SK-N-MC (cell line): ENCODE data around the gene ERP27.

Source experiments
- DNase-seq: peaks from one replicate; pipeline ENCODE4 v3.0.0-alpha.2; 2011; ENCODE audit warnings: low read depth, low spot score
- H3K27ac ChIP-seq: fragments of 200-600 bp; sonication (generic); 2 replicates; pipeline ENCODE4 v1.5.1; 2016; ENCODE audit warnings: mixed run types
- H3K36me3 ChIP-seq: fragments of 200-600 bp; sonication (generic); 2 replicates; pipeline ENCODE4 v1.6.1; 2017; ENCODE audit warnings: antibody characterized with exemption, low read length, mixed read lengths; ENCODE audit not compliant: insufficient read depth
- H3K4me3 ChIP-seq: fragments of 200-600 bp; sonication (generic); 2 replicates; pipeline ENCODE4 v1.5.1; 2016
- H3K9ac ChIP-seq: fragments of 200-600 bp; sonication (generic); 2 replicates; pipeline ENCODE4 v1.8.0; 2017; ENCODE audit warnings: mixed run types, mixed read lengths; ENCODE audit not compliant: insufficient read length
- H3K9me3 ChIP-seq: fragments of 200-600 bp; sonication (generic); 2 replicates; pipeline ENCODE4 v1.6.1; 2017; ENCODE audit warnings: low read depth, mild to moderate bottlenecking, antibody characterized with exemption, low read length, moderate library complexity, mixed read lengths
- EZH2 ChIP-seq: fragments of 200-600 bp; sonication (generic); IDR thresholded peaks from one replicate; pipeline ENCODE4 v1.6.1; 2017; ENCODE audit warnings: antibody characterized with exemption
- FOXP2 ChIP-seq: optimal IDR thresholded peaks from 2 replicates; pipeline ENCODE3; 2011; ENCODE audit warnings: mild to moderate bottlenecking, moderate library complexity; ENCODE audit not compliant: insufficient read depth; ENCODE audit errors: extremely low read length, control extremely low read depth
- POLR2AphosphoS5 ChIP-seq: IDR thresholded peaks from 2 replicates; pipeline ENCODE4 v1.6.1; 2012; ENCODE audit warnings: mild to moderate bottlenecking, low read depth, low read length, borderline replicate concordance

ERP27 gene

DNA sequence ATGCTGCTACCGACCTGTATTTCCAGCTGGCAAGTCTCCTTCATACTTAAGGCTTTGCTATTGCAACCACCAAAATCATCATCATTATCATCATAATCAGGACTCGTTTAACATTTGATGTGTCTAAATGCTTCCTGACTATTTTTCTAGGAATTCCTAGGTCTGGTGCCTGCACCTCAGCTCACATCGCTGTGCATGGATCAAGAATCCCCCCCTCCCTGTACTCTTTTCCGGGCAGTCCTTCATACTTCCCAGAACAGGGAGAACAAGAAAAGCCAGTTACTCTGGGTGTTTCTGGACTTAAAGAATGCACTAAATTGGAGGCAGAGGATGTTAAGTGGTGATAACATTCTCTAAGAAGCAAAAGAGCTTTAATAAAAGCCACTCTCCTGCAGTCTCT lies 9.4 kb downstream of the ERP27 start:
- H3K9me3 ChIP-seq: no peaks in the 10 kb centered on the region
- peak overlapping the region; percentile 89 for H3K27ac ChIP-seq
- H3K36me3 ChIP-seq: no peaks in the 10 kb centered on the region
- peak overlapping the region; percentile 47 for H3K9ac ChIP-seq
- TF ChIP-seq FOXP2 (no peak), EZH2 (no peak), POLR2AphosphoS5 (no peak)
- H3K4me3 ChIP-seq: peak overlapping the region; percentile 64
- DNase-seq: no peak

DNA sequence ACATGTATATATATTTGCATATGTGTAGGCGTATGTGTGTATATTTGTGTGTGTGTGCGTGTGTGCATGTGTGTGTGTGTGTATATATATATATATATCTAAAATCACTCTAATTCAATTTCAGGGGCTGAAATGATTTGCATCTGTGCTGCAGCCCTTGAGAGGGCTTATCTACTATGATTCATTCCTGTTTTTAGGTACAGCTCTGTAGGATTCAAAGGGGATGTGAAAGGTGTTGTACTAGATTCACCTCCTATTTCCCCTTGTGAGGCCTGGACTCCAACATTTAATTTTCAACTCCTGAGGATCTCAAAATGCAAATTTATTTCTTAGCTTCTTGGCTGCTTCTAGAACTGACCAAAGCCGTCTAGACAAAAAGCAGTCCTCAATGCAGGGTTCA lies 11.1 kb downstream of the ERP27 start:
- DNase-seq: no peak
- H3K9ac ChIP-seq: no peak overlapping the region
- TF ChIP-seq EZH2: no peak
- TF ChIP-seq FOXP2: no peak
- TF ChIP-seq POLR2AphosphoS5: no peak
- no peaks in the 10 kb centered on the region for H3K9me3 ChIP-seq
- peak overlapping the region; percentile 80 for H3K27ac ChIP-seq
- H3K36me3 ChIP-seq: no peaks in the 10 kb centered on the region
- peak overlapping the region; percentile 34; the same call in 1 of the 2 replicates for H3K4me3 ChIP-seq

DNA sequence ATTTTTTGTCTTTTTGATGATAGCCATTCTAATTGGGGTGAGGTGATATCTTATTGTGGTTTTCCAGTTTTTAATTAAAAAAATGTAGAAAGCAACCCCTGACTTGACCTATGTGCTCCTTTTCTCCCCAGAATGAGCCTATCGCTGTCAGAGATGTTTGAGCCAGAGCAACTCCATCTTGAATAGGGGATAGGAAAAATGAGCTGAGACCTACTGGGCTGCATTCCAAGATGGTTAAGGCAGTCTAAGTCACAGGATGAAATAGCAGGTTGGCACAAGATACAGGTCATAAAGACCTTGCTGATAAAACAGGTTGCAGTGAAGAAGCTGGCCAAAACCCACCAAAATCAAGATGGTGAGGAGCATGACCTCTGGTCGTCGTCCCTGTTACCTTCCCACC lies 13.8 kb downstream of the ERP27 start:
- Histone ChIP-seq H3K4me3 (no peak overlapping the region), H3K9ac (no peak overlapping the region), H3K27ac (no peak overlapping the region), H3K9me3 (no peaks in the 10 kb centered on the region), H3K36me3 (no peaks in the 10 kb centered on the region)
- no peak for DNase-seq
- no peak for TF ChIP-seq POLR2AphosphoS5

DNA sequence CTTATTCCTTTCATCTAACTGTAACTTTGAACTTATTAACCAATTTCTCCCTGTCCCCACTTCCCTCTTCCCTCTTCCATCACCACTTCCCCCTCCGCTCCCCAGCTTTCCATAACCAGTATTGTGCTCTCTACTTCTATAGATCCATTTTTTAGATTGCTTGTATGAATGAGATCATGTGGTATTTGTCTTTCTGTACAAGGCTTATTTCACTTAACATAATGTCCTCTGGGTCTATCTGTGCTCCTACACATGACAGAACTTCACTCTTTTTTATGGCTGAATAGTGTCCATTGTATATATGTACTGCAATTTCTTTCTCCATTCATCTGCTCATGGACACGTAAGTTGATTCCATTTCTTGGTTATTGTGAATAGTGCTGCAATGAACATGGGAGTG lies 14.4 kb downstream of the ERP27 start:
- H3K4me3 ChIP-seq: no peak overlapping the region
- TF ChIP-seq FOXP2 (no peak), EZH2 (no peak), POLR2AphosphoS5 (no peak)
- no peak for DNase-seq
- H3K9ac ChIP-seq: no peak overlapping the region
- H3K36me3 ChIP-seq: no peaks in the 10 kb centered on the region
- H3K9me3 ChIP-seq: no peaks in the 10 kb centered on the region
- no peak overlapping the region for H3K27ac ChIP-seq

DNA sequence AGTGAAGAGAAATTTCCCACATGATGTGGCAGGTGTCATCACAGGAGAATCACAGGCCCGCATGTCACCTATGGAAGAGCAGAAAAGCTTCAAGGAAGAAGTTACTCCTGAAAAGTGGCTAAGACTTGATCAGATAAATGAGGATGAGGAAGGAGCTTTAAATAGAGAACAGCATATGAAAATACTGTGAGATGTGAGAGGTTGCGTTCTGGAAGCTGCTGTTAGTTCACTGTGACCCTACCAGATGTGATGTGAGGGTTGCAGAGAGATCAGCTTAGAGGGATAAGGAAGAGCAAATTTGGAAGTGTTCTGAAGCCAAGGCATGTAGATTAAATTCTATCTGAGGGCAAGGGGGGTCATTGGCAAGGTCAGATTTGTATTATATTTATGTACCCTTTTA lies 17.1 kb downstream of the ERP27 start:
- Histone ChIP-seq H3K27ac (no peak overlapping the region), H3K4me3 (no peak overlapping the region), H3K9me3 (no peaks in the 10 kb centered on the region), H3K9ac (no peak overlapping the region), H3K36me3 (no peaks in the 10 kb centered on the region)
- DNase-seq: no peak
- TF ChIP-seq POLR2AphosphoS5: no peak
- no peak for TF ChIP-seq EZH2
- TF ChIP-seq FOXP2: no peak

DNA sequence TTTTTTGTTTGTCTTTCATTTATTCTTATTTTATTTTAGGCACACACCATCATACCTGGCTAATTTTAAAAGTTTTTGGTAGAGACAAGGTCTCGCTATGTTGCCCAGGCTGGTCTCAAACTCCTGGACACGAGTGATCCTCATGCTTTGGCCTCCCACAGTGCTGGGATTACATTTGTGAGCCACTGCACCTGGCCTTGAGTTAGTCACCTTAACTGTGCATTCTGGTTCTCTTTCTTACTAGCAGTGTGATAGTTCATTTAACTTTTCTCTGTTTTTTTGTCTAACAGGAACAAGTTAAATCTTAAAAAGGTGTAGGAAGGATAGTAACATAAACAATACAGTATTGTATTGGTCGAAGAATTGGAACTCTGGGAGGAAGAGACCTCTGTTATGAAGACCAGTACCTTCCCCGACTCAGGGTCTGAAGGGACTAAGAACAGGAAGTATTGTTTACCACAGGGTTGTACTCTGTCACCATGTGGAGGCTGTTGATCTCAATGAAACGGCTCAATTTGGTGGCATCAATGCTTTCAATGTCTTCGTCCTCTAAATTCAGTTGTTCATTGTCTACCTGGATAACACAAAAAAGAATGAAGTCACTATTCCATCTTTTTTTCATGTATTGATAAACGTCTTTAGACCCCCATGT lies 17.7 kb downstream of the ERP27 start:
- Histone ChIP-seq H3K36me3 (no peaks in the 10 kb centered on the region), H3K4me3 (no peak overlapping the region), H3K27ac (no peak overlapping the region), H3K9ac (no peak overlapping the region), H3K9me3 (no peaks in the 10 kb centered on the region)
- no peak for DNase-seq
- TF ChIP-seq EZH2 (no peak), POLR2AphosphoS5 (no peak), FOXP2 (no peak)

DNA sequence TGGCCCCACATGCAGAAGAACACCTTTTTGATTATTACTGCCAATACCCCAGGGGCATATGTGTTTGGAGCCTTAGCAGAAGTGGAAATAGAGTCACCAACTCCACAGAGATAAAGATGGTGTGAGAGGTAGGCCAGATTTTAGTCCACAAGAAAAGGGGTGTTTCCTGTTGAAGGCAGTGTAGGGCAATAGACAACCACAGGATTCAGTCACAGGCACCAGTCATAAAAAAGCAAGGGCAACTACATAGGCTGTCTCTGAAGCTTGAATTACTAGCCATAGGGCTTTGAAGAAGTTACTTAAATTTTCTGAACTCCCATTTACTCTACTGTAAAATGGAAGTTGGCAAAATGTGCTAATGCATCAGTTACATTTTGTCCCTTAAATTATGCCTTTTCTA lies 18.9 kb downstream of the ERP27 start:
- no peaks in the 10 kb centered on the region for H3K36me3 ChIP-seq
- H3K27ac ChIP-seq: no peak overlapping the region
- H3K9me3 ChIP-seq: no peaks in the 10 kb centered on the region
- H3K4me3 ChIP-seq: no peak overlapping the region
- no peak for DNase-seq
- no peak for TF ChIP-seq FOXP2
- TF ChIP-seq EZH2: no peak
- no peak for TF ChIP-seq POLR2AphosphoS5
- H3K9ac ChIP-seq: no peak overlapping the region

GRCh38 chr12:14915736-14916135 lies 22.6 kb downstream of the ERP27 start:
- Histone ChIP-seq H3K9me3 (no peaks in the 10 kb centered on the region), H3K9ac (no peak overlapping the region), H3K4me3 (peak overlapping the region; percentile 8; the same call in 1 of the 2 replicates), H3K36me3 (no peaks in the 10 kb centered on the region), H3K27ac (0 out of 2 replicates have a peak overlapping the region, but pooled peaks have one; percentile 38)
- TF ChIP-seq EZH2: no peak
- no peak for TF ChIP-seq FOXP2
- TF ChIP-seq POLR2AphosphoS5: no peak
- DNase-seq: no peak

DNA sequence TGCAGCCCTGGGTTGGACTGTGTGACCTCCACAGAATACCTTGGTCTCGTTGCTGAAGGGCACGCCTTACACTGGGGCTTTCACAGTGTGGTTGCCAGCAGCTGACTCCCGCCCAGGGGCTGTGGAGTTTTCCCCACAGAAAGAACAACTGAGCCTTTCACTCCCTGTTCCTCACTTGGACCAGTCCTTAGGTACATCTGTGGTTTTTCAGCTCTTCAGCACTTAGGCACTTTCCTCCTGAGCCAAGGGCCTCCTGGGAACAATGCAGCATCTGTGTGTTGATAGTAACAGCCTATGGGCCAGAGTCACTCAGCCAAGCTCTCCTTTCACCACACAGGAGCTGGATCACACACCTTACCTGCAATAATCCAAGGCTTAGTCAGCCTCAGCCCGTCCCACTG lies 25.0 kb downstream of the ERP27 start:
- H3K36me3 ChIP-seq: no peaks in the 10 kb centered on the region
- TF ChIP-seq EZH2 (no peak), FOXP2 (no peak), POLR2AphosphoS5 (no peak)

More for the DNA sequence above, 25.0 kb downstream of the ERP27 start:
- no peak for DNase-seq
- H3K4me3 ChIP-seq: peak overlapping the region; percentile 47
- H3K9me3 ChIP-seq: no peaks in the 10 kb centered on the region
- peak overlapping the region; percentile 21 for H3K9ac ChIP-seq
- H3K27ac ChIP-seq: peak overlapping the region; percentile 75
